GM10266 (cell line): ENCODE data around the gene C8A.

Experiments
- DNase-seq: peaks from one replicate; pipeline ENCODE4 v3.0.0; 2012; ENCODE audit errors: extremely low spot score
- TF ChIP-seq, protein P1 (sequence below): IDR thresholded peaks from 2 replicates; pipeline ENCODE4 v1.5.1; 2012; ENCODE audit warnings: mild to moderate bottlenecking, low read depth; ENCODE audit not compliant: control insufficient read depth, insufficient read depth; ENCODE audit errors: missing control alignments

The C8A gene

GRCh38 chr1:56854521-56855099 is at the start of gene C8A:
Gene C8A (plus strand): TSS chr1:56854797. CDS start chr1:56854902, 105 bp downstream.
- DNase-seq: no peak
- TF ChIP-seq, protein P1, sequence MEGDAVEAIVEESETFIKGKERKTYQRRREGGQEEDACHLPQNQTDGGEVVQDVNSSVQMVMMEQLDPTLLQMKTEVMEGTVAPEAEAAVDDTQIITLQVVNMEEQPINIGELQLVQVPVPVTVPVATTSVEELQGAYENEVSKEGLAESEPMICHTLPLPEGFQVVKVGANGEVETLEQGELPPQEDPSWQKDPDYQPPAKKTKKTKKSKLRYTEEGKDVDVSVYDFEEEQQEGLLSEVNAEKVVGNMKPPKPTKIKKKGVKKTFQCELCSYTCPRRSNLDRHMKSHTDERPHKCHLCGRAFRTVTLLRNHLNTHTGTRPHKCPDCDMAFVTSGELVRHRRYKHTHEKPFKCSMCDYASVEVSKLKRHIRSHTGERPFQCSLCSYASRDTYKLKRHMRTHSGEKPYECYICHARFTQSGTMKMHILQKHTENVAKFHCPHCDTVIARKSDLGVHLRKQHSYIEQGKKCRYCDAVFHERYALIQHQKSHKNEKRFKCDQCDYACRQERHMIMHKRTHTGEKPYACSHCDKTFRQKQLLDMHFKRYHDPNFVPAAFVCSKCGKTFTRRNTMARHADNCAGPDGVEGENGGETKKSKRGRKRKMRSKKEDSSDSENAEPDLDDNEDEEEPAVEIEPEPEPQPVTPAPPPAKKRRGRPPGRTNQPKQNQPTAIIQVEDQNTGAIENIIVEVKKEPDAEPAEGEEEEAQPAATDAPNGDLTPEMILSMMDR: no peak

- TF ChIP-seq, protein P1: no peak
- DNase-seq: no peak
These were observed 47.8 kb upstream of the C8A start for GRCh38 chr1:56806804-56807203.

DNA sequence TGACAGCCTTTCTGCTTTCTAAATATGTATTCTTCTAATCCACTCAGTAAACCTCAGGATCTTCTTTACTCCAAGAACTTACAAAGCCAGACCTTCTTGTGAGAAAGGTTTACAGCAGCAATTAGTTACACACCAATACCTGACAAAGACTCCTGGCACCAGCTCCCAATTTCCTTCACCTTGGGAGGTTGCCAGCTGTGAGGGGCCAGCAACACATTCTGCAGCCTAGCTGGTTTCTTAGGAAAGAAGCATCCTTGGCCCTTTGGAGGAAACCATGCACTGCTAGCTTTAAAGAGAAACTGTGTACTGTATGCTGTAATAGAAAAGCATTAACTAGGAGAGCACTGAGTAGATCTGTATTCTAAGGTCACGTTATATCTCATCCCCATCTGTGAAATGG is 46.2 kb upstream of the C8A start:
- DNase-seq: no peak
- TF ChIP-seq, protein P1: no peak

DNA sequence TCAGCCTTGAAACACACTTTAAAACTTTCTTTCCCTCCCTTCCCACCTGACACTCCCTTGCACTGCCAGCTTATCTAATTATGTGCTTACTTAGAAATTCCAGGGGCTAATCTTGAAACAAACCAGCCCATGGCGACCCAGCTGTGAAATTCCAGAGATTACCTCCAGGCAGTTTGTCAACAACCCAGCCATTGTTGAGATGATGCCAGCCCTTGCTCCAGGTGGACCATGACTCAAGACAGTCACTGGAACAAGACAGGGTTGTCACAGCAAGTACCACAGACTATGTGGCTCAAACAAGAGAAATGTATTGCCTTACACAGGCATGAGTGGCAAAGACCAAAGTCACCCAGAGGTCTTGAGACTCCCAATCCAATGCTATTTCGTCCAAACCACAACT is 43.3 kb upstream of the C8A start:
- no peak for DNase-seq
- TF ChIP-seq, protein P1: no peak

DNA sequence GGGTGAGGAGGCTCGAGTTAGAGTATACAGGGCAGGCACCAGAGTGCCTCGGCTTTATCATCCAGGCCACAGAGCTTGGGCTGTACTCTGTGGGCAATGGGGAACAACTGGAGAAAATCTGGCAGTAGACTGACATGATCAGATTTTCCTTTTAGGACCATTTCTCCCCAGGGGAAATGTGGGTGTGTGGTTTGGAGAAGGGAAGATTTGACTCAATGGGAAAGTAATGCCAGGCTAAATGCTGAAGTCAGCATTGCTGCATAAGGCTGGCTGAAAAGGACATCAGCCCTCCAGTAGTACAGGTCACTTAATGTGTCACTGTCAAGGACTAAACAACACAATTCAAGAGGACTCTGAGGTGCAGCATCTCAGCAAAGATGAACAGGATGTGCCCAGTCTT is 40.4 kb upstream of the C8A start:
- DNase-seq: no peak
- TF ChIP-seq, protein P1: no peak

- no peak for DNase-seq
- TF ChIP-seq, protein P1: no peak
These were observed 38.3 kb upstream of the C8A start for GRCh38 chr1:56816264-56816663.

DNA sequence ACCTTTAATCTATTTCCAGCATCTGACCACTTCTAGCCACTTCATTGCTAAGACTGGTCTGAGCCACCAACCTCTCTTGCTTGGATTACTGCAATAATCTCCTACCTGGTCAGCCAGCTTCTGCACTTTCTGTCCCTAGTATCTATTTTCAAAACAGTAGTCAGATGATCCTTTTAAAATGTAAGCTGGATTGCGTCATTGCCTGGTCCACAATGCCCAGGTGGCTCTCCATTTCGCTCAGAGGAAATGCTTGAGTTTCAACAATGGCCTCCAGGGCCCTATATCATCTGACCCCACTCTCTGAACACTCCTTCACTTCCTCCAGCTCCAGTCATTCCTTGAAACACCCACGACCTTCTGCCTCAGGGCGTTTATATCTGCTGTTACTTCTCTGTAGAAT is 37.7 kb upstream of the C8A start:
- DNase-seq: peak; percentile 20
- TF ChIP-seq, protein P1: no peak
